HG03095 (cell line): ENCODE measurements around the gene PCED1A.

Experiments used
- ATAC-seq: cut with Tn5 transposase; IDR thresholded peaks from one replicate; pipeline ENCODE4 v1.9.1; 2021; ENCODE audit warnings: moderate library complexity; ENCODE audit not compliant: unreplicated experiment

The PCED1A gene

GRCh38 chr20:2807019-2807418 is 33.4 kb downstream of the PCED1A start:
- no peak for ATAC-seq

GRCh38 chr20:2806351-2806701 is 34.1 kb downstream of the PCED1A start:
- no peak for ATAC-seq

- ATAC-seq: no peak
Measured at GRCh38 chr20:2805689-2806350, 34.6 kb downstream of the PCED1A start.

DNA sequence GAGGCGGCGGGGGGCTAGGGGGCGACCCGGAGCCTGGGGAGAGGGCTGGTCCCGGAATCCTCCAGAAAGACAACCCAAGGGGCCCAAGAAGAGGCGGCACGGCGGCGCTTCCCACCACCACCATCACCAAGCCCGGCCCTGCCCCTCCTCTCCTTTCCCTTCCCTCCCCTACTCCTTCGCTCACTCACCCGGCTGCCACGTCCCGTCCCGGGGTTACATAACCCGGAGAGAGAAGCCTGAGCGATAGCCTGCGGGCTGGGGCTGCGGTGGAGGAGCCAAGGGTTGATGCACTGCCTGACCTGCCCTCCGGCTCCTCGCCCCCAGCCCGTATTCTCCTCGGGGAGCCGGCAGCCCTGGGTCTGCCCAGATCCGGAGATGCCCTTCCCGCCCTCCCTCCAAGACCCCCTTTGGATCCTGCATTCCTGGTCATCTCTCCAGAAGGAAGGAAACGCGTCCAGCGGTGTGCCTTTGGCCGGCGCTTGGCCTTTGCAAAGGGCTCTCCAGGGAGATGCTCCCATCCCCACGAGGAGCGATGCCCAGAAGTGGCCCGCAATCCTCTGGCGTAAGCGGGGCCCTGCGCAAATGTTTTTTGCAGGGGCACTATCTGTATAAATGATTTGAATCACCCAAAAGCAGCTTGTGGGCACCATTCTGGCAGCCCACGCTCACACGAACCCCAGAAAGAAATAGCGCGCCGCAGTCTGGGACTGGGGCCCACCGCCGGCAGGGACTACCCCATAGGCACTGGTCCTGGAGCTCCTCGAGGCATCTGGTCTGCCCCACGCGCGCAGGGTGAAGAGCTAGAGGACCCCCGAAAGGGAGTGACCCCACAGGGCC is 35.4 kb downstream of the PCED1A start:
- ATAC-seq: no peak

- no peak for ATAC-seq
Measured at GRCh38 chr20:2804041-2804828, 36.2 kb downstream of the PCED1A start.

DNA sequence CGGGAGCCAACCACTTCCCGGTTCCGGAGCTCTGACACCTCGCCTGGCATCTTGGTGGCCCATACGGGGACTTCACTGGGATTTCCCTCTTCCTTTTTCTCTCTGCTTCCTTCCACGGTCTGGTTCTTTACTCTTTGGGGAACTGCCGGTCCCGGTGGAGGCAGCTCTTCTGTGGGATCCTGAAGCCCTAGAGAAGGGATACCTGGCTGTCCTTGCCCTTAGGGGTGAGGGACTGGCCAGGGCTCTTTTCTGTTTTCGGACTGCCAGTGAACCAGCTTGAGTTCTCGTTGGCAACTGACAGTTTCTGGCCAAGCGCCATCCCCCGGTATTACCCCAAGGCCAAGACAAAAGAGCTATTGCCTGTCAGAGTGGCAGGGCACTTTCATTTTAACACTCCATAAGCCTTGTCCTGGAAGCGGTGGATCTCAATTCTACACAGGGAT is 39.1 kb downstream of the PCED1A start:
- no peak for ATAC-seq

DNA sequence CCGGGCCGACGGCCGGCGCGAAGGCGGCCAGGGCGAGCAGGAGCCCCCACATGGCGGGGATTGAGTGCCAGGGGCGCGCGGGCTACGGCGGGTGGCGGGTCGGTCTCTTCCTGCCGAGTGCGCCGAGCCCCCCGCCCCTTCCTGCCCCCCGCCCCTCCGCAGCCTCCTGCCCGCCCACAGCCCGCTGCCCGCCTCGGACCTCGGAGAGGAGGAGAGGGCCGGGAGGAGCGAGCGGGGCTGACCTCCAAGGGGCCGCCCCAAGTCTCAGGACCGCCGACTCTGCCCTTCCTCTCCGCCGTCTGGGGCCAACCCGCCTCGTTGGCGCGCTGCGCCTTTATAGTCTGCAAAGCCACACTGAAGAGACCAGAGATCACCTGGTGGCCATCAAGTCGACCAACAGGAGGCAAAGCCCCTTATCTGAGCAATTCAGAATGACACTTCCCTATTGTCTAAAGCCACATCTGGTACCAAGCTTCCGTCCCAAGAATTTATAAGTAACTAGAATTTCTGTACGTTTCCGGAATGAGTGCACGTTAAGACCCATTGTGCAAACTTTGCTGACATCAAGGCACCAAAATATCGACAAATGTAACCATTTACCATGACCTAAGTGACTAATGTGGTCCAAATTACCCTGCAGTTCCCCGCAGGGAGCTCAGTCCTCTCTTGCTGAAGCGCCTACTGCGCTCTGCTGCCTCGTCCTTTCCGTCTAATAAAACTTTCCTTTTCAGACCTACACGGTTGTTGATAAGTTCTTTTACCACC is 39.8 kb downstream of the PCED1A start, which contains the start of gene CPXM1:
Gene CPXM1 (minus strand): TSS at position 107 of the 765 bp plus-strand sequence. CDS start 55 bp downstream, at position 52.
- no peak for ATAC-seq

GRCh38 chr20:2799688-2800520 is 40.6 kb downstream of the PCED1A start:
- ATAC-seq: no peak

GRCh38 chr20:2799271-2799670 is 41.2 kb downstream of the PCED1A start:
- no peak for ATAC-seq

DNA sequence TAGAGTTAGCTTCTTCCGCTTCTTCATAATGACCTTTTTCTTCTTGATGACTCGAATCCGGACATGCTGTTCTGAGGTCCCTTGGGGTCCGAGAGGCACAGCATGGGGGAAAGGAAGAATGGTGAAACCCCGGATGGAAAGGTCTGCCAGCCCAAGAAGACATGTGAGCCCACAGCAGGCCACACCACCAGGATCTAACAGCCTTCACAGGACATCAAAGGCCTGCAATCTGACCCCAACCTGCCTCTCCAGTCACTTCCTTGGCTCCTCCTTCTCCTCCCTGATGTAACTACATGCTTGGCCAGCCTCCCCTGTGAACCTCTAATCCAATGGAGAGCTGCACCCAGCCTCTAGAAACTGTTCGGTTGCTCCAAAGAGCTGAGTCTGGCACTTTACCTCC is 41.6 kb downstream of the PCED1A start:
- no peak for ATAC-seq

- ATAC-seq: no peak
Measured at GRCh38 chr20:2798095-2798805, 42.2 kb downstream of the PCED1A start.

- ATAC-seq: no peak
Measured at GRCh38 chr20:2797136-2797983, 43.1 kb downstream of the PCED1A start.

GRCh38 chr20:2796011-2796660 is 44.3 kb downstream of the PCED1A start:
- ATAC-seq: no peak

GRCh38 chr20:2795451-2795850 is 45.0 kb downstream of the PCED1A start:
- ATAC-seq: no peak

DNA sequence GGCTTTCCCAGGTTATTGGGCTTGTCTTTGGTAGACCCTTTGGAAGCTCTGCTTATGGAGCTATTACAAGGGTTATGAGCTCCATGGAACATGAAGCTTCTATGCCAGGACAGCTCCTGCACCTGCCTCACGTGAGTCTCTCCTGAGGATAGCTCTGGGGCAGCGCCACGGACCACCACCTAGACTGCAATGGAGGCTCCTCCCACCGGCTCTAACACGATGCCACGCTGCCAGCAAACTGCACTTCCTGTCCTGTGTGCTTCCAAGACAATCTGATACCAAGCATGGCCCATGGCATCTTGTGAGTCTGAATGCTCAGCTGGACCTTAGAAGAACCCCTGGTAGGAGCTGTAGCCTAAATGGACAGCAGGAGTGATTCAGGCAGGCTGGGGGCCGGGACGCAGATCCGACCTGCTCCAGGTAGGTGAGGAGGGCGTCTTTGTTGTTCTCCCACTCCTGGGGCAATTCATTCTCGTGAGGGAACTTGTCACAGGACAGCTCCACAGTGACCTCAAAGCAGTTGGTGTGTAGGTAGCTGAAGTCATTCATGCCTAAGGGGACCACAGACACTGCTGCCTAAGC is 45.5 kb downstream of the PCED1A start:
- no peak for ATAC-seq

GRCh38 chr20:2794202-2794748 is 46.2 kb downstream of the PCED1A start:
- no peak for ATAC-seq

DNA sequence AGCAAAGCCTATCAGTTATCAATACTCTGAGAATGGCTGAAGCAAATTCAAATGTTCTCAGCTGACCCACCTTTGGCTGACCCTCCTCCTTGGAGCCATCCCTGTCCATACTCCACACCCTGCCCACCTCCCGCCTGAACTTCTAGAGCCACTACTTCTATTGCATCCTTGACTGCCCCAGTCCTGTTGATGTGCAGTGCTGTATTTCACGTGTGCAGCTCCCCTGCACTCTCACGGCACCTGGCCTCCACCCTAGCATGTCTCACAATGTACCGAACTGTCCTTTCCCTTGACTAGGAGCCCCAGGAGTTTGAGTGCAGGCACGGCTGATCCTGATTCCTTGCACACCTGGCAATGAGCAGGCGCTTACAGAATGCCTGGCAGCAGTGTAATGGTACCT is 47.0 kb downstream of the PCED1A start:
- no peak for ATAC-seq
